HG02884 (cell line): ENCODE measurements around the gene TIPARP.
"Not testable (repeated sequence)": the region's sequence is repeated elsewhere in the genome, so short reads cannot be mapped to it uniquely, and the experiment has no call there.

Source experiments
- ATAC-seq: cut with Tn5 transposase; IDR thresholded peaks from one replicate; pipeline ENCODE4 v1.9.1; 2021; ENCODE audit warnings: mild to moderate bottlenecking, moderate library complexity; ENCODE audit not compliant: unreplicated experiment

Gene TIPARP

GRCh38 chr3:156646958-156647357, 27.4 kb upstream of the TIPARP start:
- ATAC-seq, result no peak

GRCh38 chr3:156648086-156648485, 26.3 kb upstream of the TIPARP start:
- ATAC-seq, result no peak

- ATAC-seq, result no peak
Observed at GRCh38 chr3:156649681-156650080, 24.7 kb upstream of the TIPARP start.

GRCh38 chr3:156652661-156653060, 21.7 kb upstream of the TIPARP start:
- ATAC-seq, result not testable (repeated sequence)

- ATAC-seq, result no peak
Observed at GRCh38 chr3:156654834-156655233, 19.6 kb upstream of the TIPARP start.

GRCh38 chr3:156655819-156656550, 18.4 kb upstream of the TIPARP start:
- ATAC-seq, result peak; percentile 63

- ATAC-seq, result no peak
Observed at GRCh38 chr3:156657440-156657839, 16.9 kb upstream of the TIPARP start.

- ATAC-seq, result no peak
Observed at GRCh38 chr3:156657862-156658731, 16.3 kb upstream of the TIPARP start.

- no peak for ATAC-seq
Observed at GRCh38 chr3:156658732-156659090, 15.7 kb upstream of the TIPARP start.

GRCh38 chr3:156659260-156659659, 15.1 kb upstream of the TIPARP start:
- no peak for ATAC-seq

- ATAC-seq, result no peak
Observed at GRCh38 chr3:156661155-156661554, 13.2 kb upstream of the TIPARP start.

- no peak for ATAC-seq
Observed at GRCh38 chr3:156664011-156664830, 10.2 kb upstream of the TIPARP start.

GRCh38 chr3:156664831-156665178, 9.6 kb upstream of the TIPARP start:
- peak; percentile 74 for ATAC-seq

- ATAC-seq, result no peak
Observed at GRCh38 chr3:156665291-156665690, 9.1 kb upstream of the TIPARP start.

GRCh38 chr3:156666073-156666472, 8.3 kb upstream of the TIPARP start:
- no peak for ATAC-seq

- ATAC-seq, result no peak
Observed at GRCh38 chr3:156668073-156668763, 6.2 kb upstream of the TIPARP start.

GRCh38 chr3:156670077-156670476, 4.3 kb upstream of the TIPARP start:
- no peak for ATAC-seq

- no peak for ATAC-seq
Observed at GRCh38 chr3:156670652-156671051, 3.7 kb upstream of the TIPARP start.

GRCh38 chr3:156673732-156674045, 701 bp upstream of the TIPARP start:
- no peak for ATAC-seq

GRCh38 chr3:156674911-156675829, 780 bp downstream of the TIPARP start:
- ATAC-seq, result no peak
